GM12872 (cell line): ENCODE data around the gene ST6GALNAC6.

Source experiments
- CTCF ChIP-seq: IDR thresholded peaks from 3 replicates; pipeline ENCODE4 v1.5.1; 2011; ENCODE audit warnings: low read depth, mild to moderate bottlenecking, low read length, moderate library complexity; ENCODE audit not compliant: insufficient read depth

Gene ST6GALNAC6

GRCh38 chr9:127852829-127853228 is 46.6 kb downstream of the ST6GALNAC6 start:
- no peak for TF ChIP-seq CTCF

GRCh38 chr9:127850286-127850830 is 49.0 kb downstream of the ST6GALNAC6 start:
- TF ChIP-seq CTCF: no peak

DNA sequence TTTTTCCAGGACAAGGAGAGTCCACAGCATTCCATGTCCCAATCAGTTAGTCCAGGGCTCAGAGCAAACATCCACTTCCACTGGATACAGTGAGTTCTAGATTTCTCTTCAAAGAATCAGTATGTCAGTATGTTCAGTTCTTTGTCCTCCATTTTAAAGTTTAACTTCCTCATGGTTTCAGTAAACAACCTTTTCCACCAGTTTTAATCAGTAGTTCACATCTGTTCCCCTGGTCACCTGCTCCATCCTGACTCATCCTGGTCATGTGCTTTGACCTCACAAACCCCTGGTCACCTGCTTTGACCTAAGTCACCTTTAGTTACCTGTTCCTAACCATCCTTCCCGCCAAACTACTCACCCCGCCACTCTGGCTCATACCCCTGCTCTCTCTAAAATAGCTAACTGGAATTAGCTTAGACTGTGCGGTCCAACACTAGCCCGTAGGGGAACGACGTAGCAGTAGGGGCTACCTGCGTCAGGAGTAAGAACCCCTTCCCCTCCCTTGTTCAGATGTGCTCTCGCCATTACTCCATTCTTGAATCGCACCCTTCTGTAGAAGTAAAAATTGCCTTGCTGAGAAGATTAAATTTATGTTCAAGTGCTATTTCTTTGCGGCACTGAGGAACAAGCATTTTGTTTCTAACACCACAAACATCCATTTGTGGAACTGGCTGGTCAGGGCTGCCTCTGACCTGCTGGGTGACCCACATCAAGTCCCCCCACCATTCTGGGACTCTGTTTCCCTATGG is 50.5 kb downstream of the ST6GALNAC6 start:
- no peak for TF ChIP-seq CTCF

- TF ChIP-seq CTCF: no peak
These were observed 51.3 kb downstream of the ST6GALNAC6 start for GRCh38 chr9:127847833-127848755.

GRCh38 chr9:127847178-127847510 is 52.3 kb downstream of the ST6GALNAC6 start:
- no peak for TF ChIP-seq CTCF

- TF ChIP-seq CTCF: no peak
These were observed 52.8 kb downstream of the ST6GALNAC6 start for GRCh38 chr9:127846443-127847177.
